Left lung (tissue), 10 donors: ENCODE results near the gene MFRP. TPM values are rescaled to one million over a fixed set of nuclear protein-coding genes. Genes with fewer than 3 reads are reported as not detected.
A peak's percentile ranks its signal among the peaks of the same experiment; 100 is the strongest.

Experiments
- ATAC-seq: fragments of 200-7000 bp; cut with Tn5 transposase; one replicate; pipeline ENCODE4 v1.9.1; 2020; ENCODE audit warnings: moderate library complexity
- DNase-seq, 4 donors: peaks; one replicate each; pipeline ENCODE4 v3.0.0-alpha.2; 2013 to 2020
- H3K27ac ChIP-seq, 2 donors: fragments of 200-600 bp; sonication (generic) in 1 of 2; one replicate each; pipeline versions ENCODE4 v1.5.0 to v1.8.0; 2020 to 2021
- H3K27me3 ChIP-seq, 2 donors: fragments of 200-600 bp; sonication (generic) in 1 of 2; one replicate each; pipeline versions ENCODE4 v1.5.0 to v1.8.0; 2020 to 2021
- H3K36me3 ChIP-seq, 2 donors: fragments of 200-600 bp; sonication (generic) in 1 of 2; one replicate each; pipeline versions ENCODE4 v1.5.0 to v1.8.0; 2020 to 2021
- H3K4me1 ChIP-seq, 2 donors: fragments of 200-600 bp; one replicate each; pipeline ENCODE4 v1.8.0; 2021
- H3K4me3 ChIP-seq, 2 donors: fragments of 200-600 bp; sonication (generic) in 1 of 2; one replicate each; pipeline versions ENCODE4 v1.5.0 to v1.8.0; 2020 to 2021; ENCODE audit warnings: mild to moderate bottlenecking in 1 of 2
- H3K9me3 ChIP-seq, 2 donors: fragments of 200-600 bp; sonication (generic) in 1 of 2; one replicate each; pipeline versions ENCODE4 v1.5.0 to v1.8.0; 2020 to 2021
- CTCF ChIP-seq, 2 donors: fragments of 200-600 bp; sonication (generic) in 1 of 2; IDR thresholded peaks; one replicate each; pipeline versions ENCODE4 v1.5.0 to v1.8.0; 2021; ENCODE audit warnings: antibody characterized with exemption in 2 of 2
- intact Hi-C, 2 donors: fragments of 100-400 bp; cut with DNase I; formaldehyde crosslinking; loops; one replicate each; pipeline versions ENCODE4 v1.11.2 to v1.14.2; 2022
- polyA plus RNA-seq, 6 donors: library from polyadenylated mRNA; unstranded; fragments of 120-200 nt; gene quantifications; one replicate each; pipeline ENCODE4 v1.2.1, GENCODE V29; 2013; ENCODE audit not compliant: insufficient read length in 6 of 6
- total RNA-seq, 2 donors: library from RNA; stranded (reverse); fragmentation: NEBNext Ultra II Directional; extraction: Animal tissue kit (Norgen Biotek cat#: 25700); gene quantifications; one replicate each; pipeline ENCODE4 v1.2.1, GENCODE V29; 2021
- donor health status: DM: no; HTN: yes; CAD: no.
- donor health status: DM: no; HTN: no; CAD: no.

MFRP gene
- total and polyA plus RNA-seq, 8 donors = 0.04 to 0.07 TPM; not detected in 6

GRCh38 chr11:119319136-119319699 lies 27.3 kb downstream of the MFRP start:
- H3K9me3 ChIP-seq = no peaks in the 10 kb centered on the region
- H3K4me1 ChIP-seq = peaks cover 20 to 70% of the 10 kb centered on the region in 2 donors
- peaks cover 26 to 80% of the 10 kb centered on the region in 2 donors for H3K27me3 ChIP-seq
- no peak for DNase-seq
- no peak for TF ChIP-seq CTCF (IDR thresholded peaks at IDR 0.05)
- peak overlapping the region; percentile 67 to 79 for H3K27ac ChIP-seq
- no peaks in the 10 kb centered on the region for H3K36me3 ChIP-seq
- no peak for ATAC-seq
- intact Hi-C loops = no loop called here
- no peak overlapping the region for H3K4me3 ChIP-seq

- ATAC-seq = no peak
- intact Hi-C loops = no loop called here
- DNase-seq = no peak
Measured at GRCh38 chr11:119318240-119319135, 28.0 kb downstream of the MFRP start.

GRCh38 chr11:119317592-119318239 lies 28.8 kb downstream of the MFRP start:
- intact Hi-C loops = no loop called here
- peak overlapping the region in 1 of 2 donors; percentile 45 for H3K4me3 ChIP-seq
- H3K9me3 ChIP-seq = no peaks in the 10 kb centered on the region
- peaks cover 26 to 84% of the 10 kb centered on the region in 2 donors for H3K27me3 ChIP-seq
- no peak for TF ChIP-seq CTCF (IDR thresholded peaks at IDR 0.05)
- no peak for ATAC-seq
- peaks cover 20 to 70% of the 10 kb centered on the region in 2 donors for H3K4me1 ChIP-seq
- no peak for DNase-seq
- H3K36me3 ChIP-seq = no peaks in the 10 kb centered on the region
- H3K27ac ChIP-seq = peak overlapping the region; percentile 62 to 79

More at GRCh38 chr11:119318240-119319135, 28.0 kb downstream of the MFRP start:
- H3K27ac ChIP-seq = peak overlapping the region; percentile 67 to 79
- H3K27me3 ChIP-seq = peaks cover 26 to 84% of the 10 kb centered on the region in 2 donors
- no peak overlapping the region for H3K4me3 ChIP-seq
- no peak for TF ChIP-seq CTCF (IDR thresholded peaks at IDR 0.05)
- no peaks in the 10 kb centered on the region for H3K9me3 ChIP-seq
- no peaks in the 10 kb centered on the region for H3K36me3 ChIP-seq
- H3K4me1 ChIP-seq = peaks cover 20 to 70% of the 10 kb centered on the region in 2 donors

GRCh38 chr11:119316729-119317591 lies 29.5 kb downstream of the MFRP start, which contains the start of gene MCAM:
TSS of gene MCAM (minus strand) at chr11:119317130. CDS start at chr11:119317101, 29 bp downstream.
- Histone ChIP-seq H3K27ac (peak within 1 kb of the TSS; percentile 73 to 79), H3K27me3 (peaks cover 26 to 82% of the 10 kb centered on the region in 2 donors), H3K4me1 (peaks cover 20 to 67% of the 10 kb centered on the region in 2 donors), H3K9me3 (no peaks in the 10 kb centered on the region), H3K4me3 (peak within 1 kb of the TSS; percentile 36 to 45), H3K36me3 (no peaks in the 10 kb centered on the region)
- TF ChIP-seq CTCF (IDR thresholded peaks at IDR 0.05) = no peak
- DNase-seq (peak in 2 of 4 donors; percentile 75 to 83), ATAC-seq (no peak)
- intact Hi-C loops = no loop called here
